GM12878 (cell line): ENCODE results near the gene MSLN. TPM values are rescaled to one million over a fixed set of nuclear protein-coding genes. Genes with fewer than 3 reads are reported as not detected.

Experiments used
- ATAC-seq: fragments of 200-7000 bp; cut with Tn5 transposase; 3 replicates; pipeline ENCODE4 v1.9.1; 2020; ENCODE audit warnings: mild to moderate bottlenecking, moderate library complexity
- BruUV-seq: library from RNA; stranded (reverse); fragments of 400-500 nt; replicated peaks from 2 replicates; lab custom pipeline; 2021; lab: Mats Ljungman, UMichigan
- CTCF ChIA-PET: fragments of 300-600 bp; sonication (Branson Sonifier 250); formaldehyde crosslinking; extraction: SDS; loops from one replicate; lab custom pipeline; 2021; ENCODE audit warnings: inconsistent platforms; lab: Yijun Ruan, JAX
- POLR2A ChIA-PET: fragments of 350-600 bp; formaldehyde crosslinking; extraction: SDS; loops from one replicate; lab custom pipeline; 2021; ENCODE audit warnings: inconsistent platforms; lab: Charles Lee
- RAD21 ChIA-PET: fragments of 300-600 bp; sonication (Branson Sonifier 250); formaldehyde crosslinking; loops from one replicate; lab custom pipeline; 2023; ENCODE audit warnings: antibody characterized with exemption; ENCODE audit not compliant: unreplicated experiment; lab: Charles Lee
- SMC1A ChIA-PET: fragments of 300-600 bp; sonication (Branson Sonifier 250); formaldehyde crosslinking; loops from one replicate; lab custom pipeline; 2023; ENCODE audit not compliant: unreplicated experiment, uncharacterized antibody; lab: Charles Lee
- DNase-seq: peaks from one replicate; pipeline ENCODE4 v3.0.0-alpha.2; 2011; ENCODE audit warnings: low read depth, low spot score
- FAIRE-seq: peaks from 3 replicates; lab custom pipeline; 2011; peaks lifted over from hg19 to GRCh38; lab: Jason Lieb, UNC
- H2AFZ ChIP-seq: 2 replicates; pipeline ENCODE4 v1.6.0; 2011; ENCODE audit warnings: low read depth, low read length, control low read depth; ENCODE audit not compliant: control insufficient read depth
- H3K27ac ChIP-seq: 2 replicates; pipeline ENCODE4 v1.5.1; 2011; ENCODE audit warnings: control low read depth; ENCODE audit not compliant: control insufficient read depth, insufficient read depth
- H3K27me3 ChIP-seq, 2 experiments: replicated peaks in 1 of 2; 2 replicates each; pipeline versions ENCODE4 v1.6.0 to v1.6.1; 2011; ENCODE audit warnings: low read length in 1 of 2; ENCODE audit not compliant: control insufficient read depth in 2 of 2, insufficient read depth in 2 of 2
- H3K36me3 ChIP-seq, 2 experiments: 2 replicates each; pipeline ENCODE4 v1.5.1; 2011; ENCODE audit warnings: low read length in 1 of 2; ENCODE audit not compliant: control insufficient read depth in 2 of 2, insufficient read depth in 2 of 2
- H3K4me1 ChIP-seq: 2 replicates; pipeline ENCODE4 v1.6.1; 2011; ENCODE audit warnings: mild to moderate bottlenecking, low read length, moderate library complexity, mixed read lengths; ENCODE audit not compliant: control insufficient read depth, insufficient read depth
- H3K4me2 ChIP-seq: 2 replicates; pipeline ENCODE4 v1.6.0; 2011; ENCODE audit warnings: control low read depth; ENCODE audit not compliant: control insufficient read depth, insufficient read depth
- H3K4me3 ChIP-seq: fragments of 200-600 bp; sonication (generic); 2 replicates; pipeline ENCODE4 v1.5.1; 2016
- H3K79me2 ChIP-seq: 2 replicates; pipeline ENCODE4 v1.6.0; 2011; ENCODE audit warnings: low read length; ENCODE audit not compliant: control insufficient read depth, insufficient read depth
- H3K9ac ChIP-seq: 2 replicates; pipeline ENCODE4 v1.8.0; 2011; ENCODE audit warnings: low read length, control low read depth, mixed read lengths; ENCODE audit not compliant: control insufficient read depth, insufficient read depth
- H3K9me3 ChIP-seq: replicated peaks from 3 replicates; pipeline ENCODE4 v1.5.1; 2011; ENCODE audit warnings: mild to moderate bottlenecking, low read length; ENCODE audit not compliant: control insufficient read depth, insufficient read depth
- H4K20me1 ChIP-seq: 2 replicates; pipeline ENCODE4 v1.6.0; 2011; ENCODE audit not compliant: control insufficient read depth, insufficient read depth
- CHD4 ChIP-seq: fragments of 200-600 bp; sonication (generic); IDR thresholded peaks from 2 replicates; pipeline ENCODE4 v1.6.1; 2016; ENCODE audit warnings: mild to moderate bottlenecking
- EP300 ChIP-seq, 2 experiments: fragments of 150-350 bp in 1 of 2; IDR thresholded peaks; 2 replicates each; pipeline ENCODE4 v1.6.1; 2011 to 2012; ENCODE audit warnings: low read depth in 2 of 2, low read length in 2 of 2, borderline replicate concordance in 1 of 2, improper control_type of control experiment in 1 of 2, inconsistent platforms in 1 of 2; ENCODE audit not compliant: control insufficient read depth in 1 of 2
- FOXK2 ChIP-seq: fragments of 450-650 bp; IDR thresholded peaks from 2 replicates; pipeline ENCODE4 v1.6.1; 2017; ENCODE audit warnings: mild to moderate bottlenecking, moderate library complexity
- GATAD2B ChIP-seq: fragments of 450-650 bp; conservative IDR thresholded peaks from 2 replicates; pipeline ENCODE4 v1.6.1; 2017; ENCODE audit warnings: low read depth, mild to moderate bottlenecking, moderate library complexity
- IKZF1 ChIP-seq: fragments of 450-650 bp; conservative IDR thresholded peaks from 2 replicates; pipeline ENCODE4 v1.6.1; 2017; ENCODE audit warnings: antibody characterized with exemption, mild to moderate bottlenecking
- IKZF2 ChIP-seq, 2 experiments: fragments of 450-650 bp; IDR thresholded peaks; 2 replicates each; pipeline ENCODE4 v1.6.1; 2017; ENCODE audit warnings: mild to moderate bottlenecking in 2 of 2, moderate library complexity in 2 of 2
- KLF5 ChIP-seq: fragments of 450-650 bp; IDR thresholded peaks from 2 replicates; pipeline ENCODE4 v1.6.1; 2014; ENCODE audit warnings: mild to moderate bottlenecking; ENCODE audit not compliant: partially characterized antibody
- MEF2B ChIP-seq: fragments of 450-650 bp; IDR thresholded peaks from 2 replicates; pipeline ENCODE4 v1.6.1; 2018; ENCODE audit warnings: mild to moderate bottlenecking, moderate library complexity; ENCODE audit not compliant: partially characterized antibody, poor library complexity, severe bottlenecking
- NFYA ChIP-seq: IDR thresholded peaks from 2 replicates; pipeline ENCODE4 v1.6.1; 2011; ENCODE audit warnings: low read depth, mild to moderate bottlenecking, low read length, improper control_type of control experiment, borderline replicate concordance
- POLR2A ChIP-seq: IDR thresholded peaks from 2 replicates; pipeline ENCODE4 v1.6.1; 2011; ENCODE audit warnings: low read depth, mild to moderate bottlenecking, low read length
- SIX5 ChIP-seq: IDR thresholded peaks from 2 replicates; pipeline ENCODE4 v1.6.1; 2011; ENCODE audit warnings: mild to moderate bottlenecking, low read depth, low read length, moderate library complexity; ENCODE audit not compliant: severe bottlenecking
- SMAD5 ChIP-seq: IDR thresholded peaks from 2 replicates; pipeline ENCODE4 v1.6.1; 2016; ENCODE audit warnings: antibody characterized with exemption, low read depth
- SREBF1 ChIP-seq: IDR thresholded peaks from 2 replicates; pipeline ENCODE4 v1.6.1; 2012; ENCODE audit warnings: mild to moderate bottlenecking, low read length
- ZNF384 ChIP-seq: IDR thresholded peaks from 2 replicates; pipeline ENCODE4 v1.6.1; 2012; ENCODE audit warnings: low read depth, mild to moderate bottlenecking, low read length, improper control_type of control experiment, borderline replicate concordance
- WGBS: methylation state at CpG from one replicate; pipeline ENCODE4 v1.1.6; 2016; ENCODE audit warnings: low lambda C conversion rate; ENCODE audit not compliant: insufficient replicate concordance, insufficient coverage; ENCODE audit errors: missing lambda C conversion rate; 5-methylcytosine and 5-hydroxymethylcytosine counted together
- in situ Hi-C: fragments of 300-500 bp; cut with MboI; formaldehyde crosslinking; loops from 9 replicates; pipeline ENCODE4 v1.14.3; 2018; ENCODE audit warnings: mixed read lengths
- intact Hi-C: fragments of 100-400 bp; cut with micrococcal nuclease; formaldehyde crosslinking; loops from one replicate; pipeline ENCODE4 v1.14.2; 2022; ENCODE audit not compliant: unreplicated experiment
- polyA plus RNA-seq, 11 experiments: library from polyadenylated mRNA; depleted of rRNA in 4 of 11; unstranded in 6 of 11; stranded (reverse) in 5 of 11; fragments of >200 nt; fragmentation: Nextera tagmentation in 4 of 11; fragmentation: Illumina TruSeq in 1 of 11; extraction: Ambion mirVana in 4 of 11; extraction: Trizol in 1 of 11; gene quantifications; 1 replicate in 1 of 11; 2 replicates in 10 of 11; pipeline versions ENCODE4 v1.2.1 to v1.2.3, GENCODE V29; 2011 to 2016; ENCODE audit warnings: inconsistent platforms in 2 of 11, missing spikeins in 2 of 11, low read depth in 1 of 11
- total RNA-seq, 4 experiments: library from RNA; depleted of rRNA in 3 of 4; stranded (reverse); fragments of >200 nt in 3 of 4; fragmentation: Illumina TruSeq in 1 of 4; extraction: Trizol in 1 of 4; gene quantifications; 2 replicates each; pipeline versions ENCODE4 v1.2.1 to v1.2.3, GENCODE V29; 2013 to 2021
- TF ChIP-seq, protein P1 (sequence below): fragments of 450-650 bp; IDR thresholded peaks from 2 replicates; pipeline ENCODE4 v1.6.1; 2016; ENCODE audit warnings: mild to moderate bottlenecking
- TF ChIP-seq, protein P2 (sequence below): IDR thresholded peaks from 2 replicates; pipeline ENCODE4 v1.6.1; 2012; ENCODE audit warnings: mild to moderate bottlenecking, low read depth, low read length
- TF ChIP-seq, protein P3 (sequence below): fragments of 450-650 bp; IDR thresholded peaks from 2 replicates; pipeline ENCODE4 v1.6.1; 2017; ENCODE audit warnings: borderline replicate concordance

The MSLN gene
- total and polyA plus RNA-seq, 10 of the 15 experiments (the other 5 are each of a cell fraction or from before 2014, with no cell fraction given) = 0.08 TPM; not detected in 9

DNA sequence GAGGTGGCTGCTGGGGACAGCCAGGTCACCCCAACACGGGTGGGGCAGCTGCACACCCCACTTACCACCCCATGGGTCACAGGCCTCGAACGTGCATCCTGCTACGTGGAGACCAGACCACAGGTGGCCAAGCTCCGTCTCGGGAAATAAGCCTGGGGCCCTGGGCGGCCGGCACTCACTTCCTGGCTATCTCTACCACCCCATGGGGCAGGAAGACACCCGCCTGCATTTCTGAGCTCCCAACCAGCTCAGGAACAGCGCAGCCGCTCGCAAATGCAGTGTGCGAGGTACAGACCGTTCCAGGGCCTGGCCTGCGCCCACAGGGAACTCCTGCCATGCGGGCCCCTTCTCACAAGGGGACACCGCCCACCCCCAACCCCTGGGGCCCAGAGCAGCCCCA, 44.9 kb downstream of the MSLN start:
- intact Hi-C loops = no loop called here
- in situ Hi-C loops = no loop called here
- 80% methylated on average over 17 of the region's 17 CpGs for WGBS
- Histone ChIP-seq H3K27me3 (no peaks in the 10 kb centered on the region; a peak in 2 of 4 replicates), H3K4me3 (no peak overlapping the region), H4K20me1 (no peaks in the 10 kb centered on the region), H3K4me1 (no peaks in the 10 kb centered on the region), H3K9ac (no peak overlapping the region), H3K27ac (no peak overlapping the region), H2AFZ (no peak overlapping the region), H3K36me3 (no peaks in the 10 kb centered on the region), H3K4me2 (no peak overlapping the region), H3K9me3 (no peaks in the 10 kb centered on the region; the same call in 2 of the 3 replicates), H3K79me2 (peaks cover 6% of the 10 kb centered on the region)
- CTCF ChIA-PET = no interaction called here
- no peak for FAIRE-seq
- no peak for ATAC-seq
- BruUV-seq = no TSS peak
- SMC1A ChIA-PET = no interaction called here
- no peak for DNase-seq
- POLR2A ChIA-PET = no interaction called here
- RAD21 ChIA-PET = no interaction called here
- TF ChIP-seq, protein P1, sequence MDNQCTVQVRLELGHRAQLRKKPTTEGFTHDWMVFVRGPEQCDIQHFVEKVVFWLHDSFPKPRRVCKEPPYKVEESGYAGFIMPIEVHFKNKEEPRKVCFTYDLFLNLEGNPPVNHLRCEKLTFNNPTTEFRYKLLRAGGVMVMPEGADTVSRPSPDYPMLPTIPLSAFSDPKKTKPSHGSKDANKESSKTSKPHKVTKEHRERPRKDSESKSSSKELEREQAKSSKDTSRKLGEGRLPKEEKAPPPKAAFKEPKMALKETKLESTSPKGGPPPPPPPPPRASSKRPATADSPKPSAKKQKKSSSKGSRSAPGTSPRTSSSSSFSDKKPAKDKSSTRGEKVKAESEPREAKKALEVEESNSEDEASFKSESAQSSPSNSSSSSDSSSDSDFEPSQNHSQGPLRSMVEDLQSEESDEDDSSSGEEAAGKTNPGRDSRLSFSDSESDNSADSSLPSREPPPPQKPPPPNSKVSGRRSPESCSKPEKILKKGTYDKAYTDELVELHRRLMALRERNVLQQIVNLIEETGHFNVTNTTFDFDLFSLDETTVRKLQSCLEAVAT = no peak
- TF ChIP-seq EP300 (IDR thresholded peaks at IDR 0.05; ENCODE audit: borderline replicate concordance in 1 of 2, control insufficient read depth in 1 of 2, low read depth in 2 of 2, low read length in 2 of 2) = no peak
- no peak for TF ChIP-seq SMAD5
- no peak for TF ChIP-seq POLR2A
- TF ChIP-seq, protein P2, sequence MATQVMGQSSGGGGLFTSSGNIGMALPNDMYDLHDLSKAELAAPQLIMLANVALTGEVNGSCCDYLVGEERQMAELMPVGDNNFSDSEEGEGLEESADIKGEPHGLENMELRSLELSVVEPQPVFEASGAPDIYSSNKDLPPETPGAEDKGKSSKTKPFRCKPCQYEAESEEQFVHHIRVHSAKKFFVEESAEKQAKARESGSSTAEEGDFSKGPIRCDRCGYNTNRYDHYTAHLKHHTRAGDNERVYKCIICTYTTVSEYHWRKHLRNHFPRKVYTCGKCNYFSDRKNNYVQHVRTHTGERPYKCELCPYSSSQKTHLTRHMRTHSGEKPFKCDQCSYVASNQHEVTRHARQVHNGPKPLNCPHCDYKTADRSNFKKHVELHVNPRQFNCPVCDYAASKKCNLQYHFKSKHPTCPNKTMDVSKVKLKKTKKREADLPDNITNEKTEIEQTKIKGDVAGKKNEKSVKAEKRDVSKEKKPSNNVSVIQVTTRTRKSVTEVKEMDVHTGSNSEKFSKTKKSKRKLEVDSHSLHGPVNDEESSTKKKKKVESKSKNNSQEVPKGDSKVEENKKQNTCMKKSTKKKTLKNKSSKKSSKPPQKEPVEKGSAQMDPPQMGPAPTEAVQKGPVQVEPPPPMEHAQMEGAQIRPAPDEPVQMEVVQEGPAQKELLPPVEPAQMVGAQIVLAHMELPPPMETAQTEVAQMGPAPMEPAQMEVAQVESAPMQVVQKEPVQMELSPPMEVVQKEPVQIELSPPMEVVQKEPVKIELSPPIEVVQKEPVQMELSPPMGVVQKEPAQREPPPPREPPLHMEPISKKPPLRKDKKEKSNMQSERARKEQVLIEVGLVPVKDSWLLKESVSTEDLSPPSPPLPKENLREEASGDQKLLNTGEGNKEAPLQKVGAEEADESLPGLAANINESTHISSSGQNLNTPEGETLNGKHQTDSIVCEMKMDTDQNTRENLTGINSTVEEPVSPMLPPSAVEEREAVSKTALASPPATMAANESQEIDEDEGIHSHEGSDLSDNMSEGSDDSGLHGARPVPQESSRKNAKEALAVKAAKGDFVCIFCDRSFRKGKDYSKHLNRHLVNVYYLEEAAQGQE = no peak
- TF ChIP-seq FOXK2 = no peak
- no peak for TF ChIP-seq NFYA
- TF ChIP-seq SREBF1 = no peak
- no peak for TF ChIP-seq CHD4
- TF ChIP-seq MEF2B = no peak
- TF ChIP-seq SIX5 = no peak
- no peak for TF ChIP-seq GATAD2B
- TF ChIP-seq KLF5 = no peak
- no peak for TF ChIP-seq ZNF384
- TF ChIP-seq, protein P3, sequence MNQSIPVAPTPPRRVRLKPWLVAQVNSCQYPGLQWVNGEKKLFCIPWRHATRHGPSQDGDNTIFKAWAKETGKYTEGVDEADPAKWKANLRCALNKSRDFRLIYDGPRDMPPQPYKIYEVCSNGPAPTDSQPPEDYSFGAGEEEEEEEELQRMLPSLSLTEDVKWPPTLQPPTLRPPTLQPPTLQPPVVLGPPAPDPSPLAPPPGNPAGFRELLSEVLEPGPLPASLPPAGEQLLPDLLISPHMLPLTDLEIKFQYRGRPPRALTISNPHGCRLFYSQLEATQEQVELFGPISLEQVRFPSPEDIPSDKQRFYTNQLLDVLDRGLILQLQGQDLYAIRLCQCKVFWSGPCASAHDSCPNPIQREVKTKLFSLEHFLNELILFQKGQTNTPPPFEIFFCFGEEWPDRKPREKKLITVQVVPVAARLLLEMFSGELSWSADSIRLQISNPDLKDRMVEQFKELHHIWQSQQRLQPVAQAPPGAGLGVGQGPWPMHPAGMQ = no peak
- TF ChIP-seq IKZF2 (IDR thresholded peaks at IDR 0.05) = no peak
- TF ChIP-seq IKZF1 = no peak
